SK-N-MC (cell line): Measurements from ENCODE around the gene GCK.

Source experiments
- EZH2 ChIP-seq: fragments of 200-600 bp; sonication (generic); IDR thresholded peaks from one replicate; pipeline ENCODE4 v1.6.1; 2017; ENCODE audit warnings: antibody characterized with exemption
- FOXP2 ChIP-seq: optimal IDR thresholded peaks from 2 replicates; pipeline ENCODE3; 2011; ENCODE audit warnings: mild to moderate bottlenecking, moderate library complexity; ENCODE audit not compliant: insufficient read depth; ENCODE audit errors: extremely low read length, control extremely low read depth
- POLR2AphosphoS5 ChIP-seq: IDR thresholded peaks from 2 replicates; pipeline ENCODE4 v1.6.1; 2012; ENCODE audit warnings: mild to moderate bottlenecking, low read depth, low read length, borderline replicate concordance

DNA sequence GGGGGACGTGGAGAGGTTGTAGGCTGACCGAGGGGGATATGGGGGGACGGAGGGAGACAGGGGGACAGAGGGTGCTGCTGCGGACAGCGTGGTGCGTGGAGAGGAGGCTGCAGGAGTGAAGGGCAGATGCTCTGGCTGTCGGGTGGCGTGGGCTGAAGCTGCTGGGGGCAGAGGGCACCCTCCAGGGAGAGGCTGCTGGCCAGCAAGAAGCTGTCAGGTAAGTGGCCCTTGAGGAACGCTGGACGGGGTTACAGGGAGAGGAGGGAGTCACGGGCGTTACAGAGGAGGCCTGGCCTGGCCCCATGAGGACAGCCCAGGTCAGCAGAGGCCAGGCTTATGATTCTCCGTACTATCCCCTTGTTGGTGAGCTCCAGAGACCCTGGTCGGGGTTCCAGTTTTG, 38.7 kb upstream of the GCK start:
- TF ChIP-seq EZH2: no peak
- TF ChIP-seq POLR2AphosphoS5: no peak
- TF ChIP-seq FOXP2: no peak
